NCI-H774 (cell line): ENCODE results near the gene SLC16A5.
A peak's percentile ranks its signal among the peaks of the same experiment; 100 is the strongest.
"Not testable (repeated sequence)": the region's sequence is repeated elsewhere in the genome, so short reads cannot be mapped to it uniquely, and the experiment has no call there.

Experiments
- DNase-seq: peaks from one replicate; lab custom pipeline; 2025; lab: John Stamatoyannopoulos, UW

The SLC16A5 gene, protein sequence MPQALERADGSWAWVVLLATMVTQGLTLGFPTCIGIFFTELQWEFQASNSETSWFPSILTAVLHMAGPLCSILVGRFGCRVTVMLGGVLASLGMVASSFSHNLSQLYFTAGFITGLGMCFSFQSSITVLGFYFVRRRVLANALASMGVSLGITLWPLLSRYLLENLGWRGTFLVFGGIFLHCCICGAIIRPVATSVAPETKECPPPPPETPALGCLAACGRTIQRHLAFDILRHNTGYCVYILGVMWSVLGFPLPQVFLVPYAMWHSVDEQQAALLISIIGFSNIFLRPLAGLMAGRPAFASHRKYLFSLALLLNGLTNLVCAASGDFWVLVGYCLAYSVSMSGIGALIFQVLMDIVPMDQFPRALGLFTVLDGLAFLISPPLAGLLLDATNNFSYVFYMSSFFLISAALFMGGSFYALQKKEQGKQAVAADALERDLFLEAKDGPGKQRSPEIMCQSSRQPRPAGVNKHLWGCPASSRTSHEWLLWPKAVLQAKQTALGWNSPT

DNA sequence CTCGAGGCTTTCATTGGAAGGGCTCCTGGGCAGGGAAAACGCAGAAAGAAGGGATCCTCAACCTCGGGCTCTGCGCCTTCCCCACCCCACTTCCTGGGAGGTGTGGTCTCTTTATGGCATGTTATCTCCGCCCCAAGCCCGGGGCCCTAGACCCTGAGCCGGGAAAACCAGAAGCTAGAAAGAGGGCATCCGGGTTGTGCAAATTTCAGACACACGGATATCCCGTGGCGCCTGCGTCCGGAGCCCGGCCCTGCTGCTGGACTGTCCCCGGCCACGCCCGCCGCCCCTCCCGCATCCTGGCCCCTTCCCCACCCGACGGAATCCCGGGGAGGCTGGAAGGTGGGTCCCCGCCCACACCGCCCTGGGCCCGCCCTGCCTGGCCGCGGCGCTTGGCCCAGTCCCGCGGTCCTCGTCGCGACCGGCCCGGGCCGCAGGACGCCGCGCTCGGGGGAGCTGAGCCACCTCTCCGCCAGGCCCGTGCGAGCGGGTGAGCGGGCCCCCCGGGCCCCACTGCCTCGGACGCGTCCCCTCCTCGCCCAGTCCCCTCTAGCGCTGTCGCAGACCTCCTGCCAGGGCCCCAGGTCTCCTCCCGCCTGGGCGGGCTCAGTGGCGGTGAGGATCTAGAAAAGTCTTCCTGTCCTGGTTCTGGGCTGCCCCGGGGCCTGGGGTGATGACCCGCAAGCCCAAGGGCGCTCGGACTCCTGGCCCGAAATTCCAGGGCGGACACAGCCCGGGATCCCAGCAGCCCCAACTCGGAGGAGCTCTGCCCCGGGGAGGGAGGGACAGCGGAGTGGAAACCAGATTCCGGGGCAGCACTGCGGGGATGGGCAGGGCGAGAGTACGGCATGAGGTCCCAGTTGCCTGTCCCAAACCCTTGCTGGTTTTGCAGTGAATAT lies at the start of gene SLC16A5:
SLC16A5 (plus strand) TSS at position 397 of the 896 bp plus-strand sequence. CDS start 5,683 bp downstream, outside the sequence.
- no peak for DNase-seq

DNA sequence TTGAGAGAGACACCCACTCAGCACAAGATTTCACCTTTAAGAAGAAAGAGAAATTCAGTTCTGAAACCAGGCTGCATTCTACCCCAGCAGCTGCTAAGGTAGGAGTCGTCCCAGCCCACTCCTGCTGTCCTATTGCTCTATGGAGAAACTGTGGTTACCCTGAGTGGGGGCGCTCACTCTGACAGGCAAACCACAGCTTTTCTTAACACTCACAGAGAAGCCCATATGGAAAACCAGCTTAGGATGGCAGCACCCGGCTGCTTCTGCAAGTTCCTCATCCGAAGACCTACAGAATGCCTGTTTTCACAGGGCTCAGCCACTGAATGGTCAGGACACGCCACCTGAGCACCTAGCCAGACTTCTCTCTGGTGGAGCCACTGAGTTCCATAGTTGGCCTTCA lies 48.5 kb upstream of the SLC16A5 start:
- no peak for DNase-seq

DNA sequence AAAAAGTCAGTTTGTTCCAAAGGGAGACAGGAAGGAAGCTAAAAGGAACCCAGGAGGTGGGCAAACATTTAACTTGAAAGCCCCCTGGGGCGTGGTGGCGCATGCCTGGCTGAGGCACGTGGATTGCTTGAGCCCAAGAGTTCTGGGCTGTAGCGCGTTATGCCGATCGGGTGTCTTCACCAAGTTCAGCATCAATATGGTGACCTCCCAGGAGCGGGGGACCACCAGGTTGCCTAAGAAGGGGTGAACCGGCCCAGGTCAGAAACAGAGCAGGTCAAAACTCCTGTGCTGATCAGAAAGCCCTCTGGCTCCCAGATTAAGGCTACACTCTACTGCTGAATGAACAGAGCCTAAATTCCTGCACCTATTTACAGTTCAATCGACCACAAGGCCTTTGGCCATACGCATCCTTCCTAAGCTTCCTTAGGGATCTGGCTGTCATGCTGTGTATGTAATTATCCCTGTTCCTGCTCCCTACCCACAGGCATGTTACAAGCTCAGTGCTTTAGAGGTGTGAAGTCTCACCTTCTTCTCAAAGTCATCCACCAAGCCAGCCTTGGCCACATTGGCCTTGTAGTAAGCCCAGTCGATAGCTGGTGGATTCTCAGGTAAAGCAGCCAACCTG lies 46.0 kb upstream of the SLC16A5 start:
- DNase-seq = no peak

DNA sequence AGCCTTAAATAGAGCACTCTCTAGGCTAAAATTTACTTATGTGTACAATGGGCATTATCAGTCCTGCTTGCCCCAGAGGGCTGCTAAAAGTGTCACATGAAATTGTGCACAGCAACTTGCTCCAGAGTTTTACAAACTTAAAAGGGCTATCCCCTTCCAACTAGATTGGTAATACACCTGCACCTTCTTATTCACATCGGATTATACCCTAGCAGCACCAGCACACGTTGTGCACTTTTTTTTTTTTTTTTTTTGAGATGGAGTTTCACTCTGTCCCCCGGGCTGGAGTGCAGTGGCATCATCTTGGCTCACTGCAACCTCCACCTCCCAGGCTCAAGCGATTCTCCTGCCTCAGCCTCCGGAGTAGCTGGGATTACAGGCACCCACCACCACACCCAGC lies 44.0 kb upstream of the SLC16A5 start:
- not testable (repeated sequence) for DNase-seq

DNA sequence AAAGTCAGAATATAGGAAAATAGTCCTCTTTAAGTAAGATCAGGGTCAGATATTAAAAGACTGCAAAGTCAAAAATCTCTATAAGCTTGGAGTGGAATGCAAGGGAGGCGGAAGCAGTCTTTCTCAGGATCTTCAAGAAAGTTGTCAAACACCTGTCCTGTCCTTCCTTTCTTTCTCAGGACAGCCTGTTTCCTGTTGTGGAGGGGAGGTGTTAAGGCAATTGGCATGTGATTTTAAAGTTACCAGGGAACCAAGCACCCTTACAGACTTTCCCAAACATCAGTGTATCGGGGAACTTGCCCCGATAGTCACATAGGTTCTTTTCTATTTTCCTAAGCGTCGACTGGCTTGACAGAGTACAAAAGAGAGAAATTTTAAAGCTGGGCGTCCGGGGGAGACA lies 43.0 kb upstream of the SLC16A5 start:
- DNase-seq = no peak

DNA sequence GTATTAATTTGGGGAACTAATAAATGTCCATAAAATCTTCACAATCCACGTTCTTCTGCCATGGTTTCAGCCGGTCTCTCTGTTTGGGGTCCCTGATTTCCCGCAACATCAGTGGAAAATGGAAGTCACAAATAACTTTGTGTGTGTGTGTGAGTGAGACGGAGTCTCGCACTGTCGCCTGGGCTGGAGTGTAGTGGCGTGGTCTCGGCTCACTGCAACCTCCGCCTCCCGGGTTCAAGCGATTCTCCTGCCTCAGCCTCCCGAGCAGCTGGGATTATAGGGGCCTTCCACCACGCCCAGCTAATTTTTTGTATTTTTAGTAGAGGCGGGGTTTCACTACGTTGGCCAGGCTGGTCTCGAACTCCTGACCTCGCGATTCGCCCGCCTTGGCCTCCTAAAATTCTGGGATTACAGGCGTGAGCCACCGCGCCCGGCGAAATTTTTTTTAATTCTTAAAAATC lies 41.8 kb upstream of the SLC16A5 start:
- not testable (repeated sequence) for DNase-seq

DNA sequence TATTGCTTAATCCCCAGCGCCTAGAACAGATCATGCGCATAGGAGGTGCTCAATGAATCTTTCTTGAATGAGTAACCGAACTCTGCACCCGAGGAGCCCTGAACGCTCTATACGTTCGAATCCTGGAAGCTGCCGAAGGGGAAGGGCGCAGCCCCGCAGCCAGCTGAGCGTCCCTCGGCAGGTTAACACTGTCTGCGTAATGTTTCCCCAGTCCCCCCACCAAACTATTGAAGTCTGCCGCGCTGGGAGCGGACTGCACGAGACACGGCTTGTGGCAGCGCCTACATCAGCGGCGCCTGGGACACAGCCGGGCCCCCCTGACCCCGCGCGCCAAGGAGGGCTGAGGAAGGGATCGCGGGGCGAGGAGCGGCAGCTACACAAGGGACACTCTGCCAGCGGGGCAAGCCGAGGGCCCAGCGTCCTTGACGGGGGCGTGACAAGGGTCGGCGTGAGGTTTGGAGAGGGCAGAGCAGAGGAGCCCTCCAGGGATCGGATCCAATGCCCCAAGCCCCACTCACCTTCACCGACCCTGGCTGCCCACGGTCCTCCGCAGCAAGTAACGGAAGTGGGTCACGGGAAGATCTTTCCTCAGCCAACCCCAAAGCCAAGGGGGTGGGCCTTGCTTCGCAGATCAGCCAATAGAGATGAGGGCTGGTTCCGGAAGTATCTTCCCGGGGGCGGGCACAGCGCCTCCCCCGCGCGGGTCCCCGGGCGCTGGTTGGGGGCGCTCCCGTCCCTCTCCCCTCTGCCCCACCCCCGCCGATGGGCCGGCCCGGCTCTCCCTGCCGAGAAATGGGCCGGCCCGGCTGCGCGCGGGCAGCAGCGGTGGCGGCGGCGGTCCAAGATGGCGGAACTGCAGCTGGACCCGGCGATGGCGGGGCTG lies 41.1 kb upstream of the SLC16A5 start, which contains the start of the genes ATP5PD and KCTD2:
ATP5PD (minus strand) TSS at position 563 of the 883 bp plus-strand sequence. CDS start 4,319 bp downstream, outside the sequence.
KCTD2 (plus strand) TSS at position 819 of the 883 bp plus-strand sequence; CDS start at position 845, 26 bp downstream.
- peak; percentile 99 for DNase-seq

DNA sequence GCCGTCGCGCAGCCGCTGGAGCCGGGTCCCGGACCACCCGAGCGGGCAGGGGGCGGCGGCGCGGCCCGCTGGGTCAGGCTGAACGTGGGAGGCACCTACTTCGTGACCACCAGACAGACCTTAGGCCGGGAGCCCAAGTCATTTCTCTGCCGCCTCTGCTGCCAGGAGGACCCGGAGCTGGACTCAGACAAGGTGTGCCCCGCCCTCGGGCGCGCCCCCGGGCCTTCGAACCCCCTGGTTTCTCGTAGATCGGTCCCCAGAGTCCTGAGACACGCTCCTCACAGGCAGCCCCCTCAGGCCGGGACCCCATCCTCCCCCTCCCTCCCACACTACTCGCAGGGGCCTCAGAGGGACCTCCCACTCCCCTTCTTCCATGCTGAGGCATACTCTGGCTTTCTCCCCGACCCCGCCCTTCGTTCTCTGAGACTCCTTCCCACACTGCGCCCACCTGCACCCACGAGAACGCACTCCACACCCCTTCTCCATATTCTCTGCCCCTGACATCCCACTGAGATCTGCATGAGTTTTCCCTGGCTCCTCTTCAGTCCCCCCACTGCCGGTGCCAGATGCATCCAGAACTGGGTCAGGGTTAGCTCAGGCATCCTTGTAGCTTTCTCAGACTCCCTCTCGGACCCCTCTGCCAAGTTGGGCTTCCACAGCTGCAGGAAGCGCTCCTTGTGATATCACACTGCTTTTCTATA lies 40.2 kb upstream of the SLC16A5 start:
- DNase-seq = no peak

DNA sequence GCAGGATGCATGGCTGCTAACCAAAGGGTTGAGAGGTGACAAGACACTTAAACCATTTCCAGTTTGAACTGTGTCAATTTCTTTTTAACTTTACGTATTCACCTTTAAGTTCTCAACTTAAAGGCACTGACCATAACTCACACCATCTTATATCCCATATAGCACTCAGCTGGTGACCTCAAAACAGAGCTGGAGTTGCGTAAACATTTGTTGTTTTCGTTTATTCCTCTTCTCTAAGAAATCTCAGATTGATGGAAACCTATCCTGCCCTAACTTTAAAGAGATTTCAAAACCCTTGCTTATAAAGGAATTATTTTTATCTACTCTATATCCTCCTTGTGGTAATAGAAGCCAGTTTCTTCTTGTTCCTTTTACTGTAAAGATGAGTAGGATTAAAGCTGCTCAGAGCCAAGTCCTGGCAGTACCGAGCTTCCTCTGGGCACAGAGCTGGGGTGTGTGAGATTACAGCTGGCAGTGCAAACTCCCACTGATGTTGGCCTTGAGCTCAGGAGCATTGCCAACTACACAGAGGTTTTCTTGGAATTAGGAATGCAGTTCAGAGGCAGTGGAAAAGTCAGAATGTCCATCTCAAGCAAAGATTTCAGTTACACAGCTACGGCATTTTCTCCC lies 39.4 kb upstream of the SLC16A5 start:
- DNase-seq = no peak

DNA sequence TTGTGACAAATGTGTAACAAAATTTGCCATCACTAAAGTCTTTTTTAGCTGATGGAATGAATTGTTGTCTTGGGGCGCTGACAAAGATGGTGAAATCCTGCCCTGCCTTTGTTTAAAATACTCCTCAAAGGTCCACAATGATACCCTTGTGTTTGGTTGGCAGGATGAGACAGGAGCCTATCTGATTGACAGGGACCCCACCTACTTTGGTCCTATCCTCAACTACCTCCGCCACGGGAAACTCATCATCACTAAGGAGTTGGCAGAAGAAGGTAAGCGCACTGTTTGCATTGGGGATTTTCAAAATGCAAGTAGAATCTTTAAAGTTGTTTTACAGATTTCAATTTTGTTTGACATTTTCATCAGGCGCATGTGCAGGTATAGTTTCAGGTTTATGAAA lies 38.7 kb upstream of the SLC16A5 start:
- no peak for DNase-seq

DNA sequence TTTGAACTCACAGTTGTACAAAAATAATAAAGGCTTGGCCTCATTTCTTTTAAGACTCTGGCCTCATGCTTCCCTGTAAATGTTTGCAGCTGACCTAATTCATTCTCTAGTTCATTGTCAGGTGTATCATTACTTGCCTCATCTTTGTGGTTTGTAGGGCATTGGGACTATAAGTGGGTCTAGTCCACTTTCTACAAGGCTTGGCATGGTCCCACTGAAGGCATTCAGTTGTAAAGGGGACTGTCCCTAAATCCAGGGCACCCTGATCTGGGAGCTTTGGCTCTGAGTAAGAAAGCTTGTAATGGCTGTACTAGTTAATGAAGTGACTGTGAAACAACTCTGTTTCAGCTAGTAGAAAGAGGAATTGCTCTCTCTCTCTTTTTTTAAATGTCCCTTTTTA lies 38.0 kb upstream of the SLC16A5 start:
- DNase-seq = no peak

DNA sequence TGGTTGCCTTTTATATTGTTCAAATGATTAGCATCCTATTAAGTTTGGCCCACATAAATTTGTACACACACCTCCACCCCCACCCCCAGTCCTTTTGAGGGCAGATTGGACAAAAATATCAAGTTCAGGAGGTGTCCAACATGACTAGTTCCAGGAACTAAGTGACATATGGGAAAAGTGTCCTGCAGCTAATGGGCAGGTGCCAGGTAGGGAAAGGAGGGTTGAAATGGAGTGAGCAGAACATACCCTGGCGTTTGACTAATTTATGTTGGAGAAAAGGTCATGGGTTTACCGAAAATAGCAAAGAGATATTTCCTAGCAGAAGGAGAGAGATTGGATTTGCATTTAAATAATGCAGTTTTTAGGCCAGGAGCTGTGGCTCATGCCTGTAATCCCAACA lies 35.8 kb upstream of the SLC16A5 start:
- no peak for DNase-seq

DNA sequence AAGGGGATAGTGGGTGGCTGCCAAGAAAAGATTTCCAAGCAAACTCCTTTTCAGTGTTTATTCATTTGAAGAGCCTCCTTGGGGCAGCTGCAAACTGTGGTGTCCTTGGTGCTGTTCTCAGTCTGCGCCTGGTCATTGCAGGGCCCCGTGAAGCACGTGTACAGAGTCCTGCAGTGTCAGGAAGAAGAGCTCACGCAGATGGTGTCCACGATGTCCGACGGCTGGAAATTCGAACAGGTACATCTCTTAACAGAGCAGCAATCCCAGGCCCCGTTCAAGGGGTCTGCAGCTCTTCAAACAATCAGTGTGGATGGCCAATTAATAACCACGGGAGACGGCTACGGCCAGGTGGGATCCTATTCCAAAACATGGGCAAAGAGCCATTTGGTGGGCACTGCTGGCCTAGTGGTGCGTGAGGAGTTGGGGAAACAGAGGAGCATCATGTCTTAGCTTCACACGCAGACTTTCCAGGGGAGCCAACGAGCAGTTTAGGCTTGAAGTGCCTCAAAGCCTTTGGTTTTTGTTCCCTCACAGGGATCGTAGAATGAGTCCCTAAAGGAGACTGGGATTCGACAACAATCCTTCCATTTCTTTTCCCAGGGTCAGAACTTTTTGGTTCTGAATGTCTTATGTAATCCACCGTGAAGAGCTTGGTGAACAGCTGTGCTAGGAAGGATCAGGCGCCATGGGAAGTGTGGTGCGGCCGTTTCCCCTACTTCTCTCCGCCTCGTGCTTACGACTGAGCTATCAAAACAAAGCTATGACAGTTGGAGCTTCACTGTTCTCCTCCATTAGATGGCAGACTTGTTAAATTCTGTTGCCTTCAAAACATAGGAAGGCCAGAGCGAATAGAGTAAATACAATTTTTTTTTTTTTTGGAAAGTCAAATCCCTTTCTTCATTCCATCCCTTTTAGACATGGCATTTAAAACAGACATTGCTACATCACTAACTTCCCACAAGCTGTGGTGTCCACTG lies 28.1 kb upstream of the SLC16A5 start:
- no peak for DNase-seq

DNA sequence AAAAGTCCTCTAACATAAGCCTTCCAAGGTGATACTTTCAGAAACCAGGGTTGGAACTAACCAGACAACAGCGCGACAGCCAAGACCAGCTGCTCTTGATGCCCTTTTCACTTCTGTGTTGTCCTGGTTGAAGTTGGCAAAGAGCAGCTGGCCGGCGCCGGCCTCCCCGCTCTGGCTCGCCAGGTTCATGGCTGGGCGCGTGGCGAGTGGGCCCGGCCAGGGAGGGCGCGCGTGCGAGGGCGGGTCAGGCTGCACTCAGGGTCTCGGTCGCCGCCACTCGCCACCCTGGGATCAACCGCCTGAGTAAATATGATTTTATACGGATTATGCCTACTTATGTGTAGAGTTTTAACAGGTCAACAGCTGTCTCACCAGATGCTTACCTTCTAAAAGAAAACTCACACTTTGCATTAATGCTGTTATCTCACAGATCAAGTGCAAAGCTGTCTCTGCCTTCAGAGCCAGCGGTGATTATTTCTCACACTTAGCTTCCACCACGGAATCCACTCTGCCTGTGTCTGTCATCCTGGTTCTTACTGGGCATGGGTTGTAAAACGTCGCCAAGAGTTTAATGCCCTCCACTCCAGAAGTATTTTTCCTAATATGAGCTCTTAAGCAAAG lies 27.2 kb upstream of the SLC16A5 start:
- DNase-seq = no peak

DNA sequence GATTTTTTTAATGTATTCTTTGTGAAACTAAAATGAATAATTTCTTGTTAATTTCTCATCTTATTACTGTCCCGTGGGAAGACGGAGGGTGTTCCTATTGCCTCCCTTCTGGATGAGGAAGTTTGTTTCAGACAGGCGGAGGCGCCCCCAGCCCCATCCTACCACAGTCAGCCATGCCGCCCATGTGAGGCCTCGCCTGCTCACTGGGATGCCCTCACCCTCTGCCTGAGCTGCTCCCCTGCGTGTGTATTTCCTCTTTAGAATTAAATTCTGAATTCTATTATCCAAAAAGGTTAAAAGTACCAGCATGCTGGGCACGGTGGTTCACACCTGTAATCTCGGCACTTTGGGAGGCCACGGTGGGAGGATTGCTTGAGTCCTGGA lies 26.7 kb upstream of the SLC16A5 start:
- no peak for DNase-seq

DNA sequence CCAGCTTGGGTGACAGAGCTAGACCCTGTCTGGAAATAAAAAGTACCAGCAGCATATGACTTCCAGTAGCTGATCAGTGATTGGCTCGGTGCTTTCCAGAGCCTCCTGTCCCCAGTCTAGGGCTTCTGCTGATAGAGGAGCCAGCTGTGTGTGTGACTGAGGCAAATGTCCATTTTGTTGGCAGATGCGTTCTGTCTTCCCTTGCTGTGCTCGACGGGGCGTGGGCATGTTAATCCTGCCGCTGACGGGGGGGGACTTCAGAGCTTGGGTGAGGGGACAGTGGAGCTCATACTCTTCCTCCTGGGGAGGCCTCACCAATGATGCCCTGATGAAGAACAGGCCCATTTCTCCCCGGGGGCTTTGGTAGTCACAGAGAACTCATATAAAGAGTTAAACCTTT lies 26.1 kb upstream of the SLC16A5 start:
- DNase-seq = no peak

DNA sequence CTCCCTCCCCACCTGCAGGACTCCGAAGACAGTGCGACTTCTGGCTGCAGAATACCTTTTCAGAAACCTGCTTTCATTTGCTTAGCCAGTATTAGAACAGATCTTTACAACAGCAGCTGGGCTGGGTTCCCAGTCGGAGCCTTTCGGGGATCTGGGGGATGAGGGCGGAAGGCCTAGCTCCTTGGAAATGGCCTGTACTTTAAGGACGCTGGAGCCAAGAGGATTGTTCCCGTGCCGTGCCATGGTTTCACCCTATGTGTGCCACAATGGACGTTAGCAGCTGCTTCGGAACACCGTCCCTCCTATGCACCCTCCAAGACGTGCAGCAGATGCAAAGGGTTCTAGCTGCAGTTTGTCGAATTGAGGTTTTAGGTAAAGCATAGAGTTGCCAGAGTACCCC lies 24.6 kb upstream of the SLC16A5 start:
- no peak for DNase-seq

DNA sequence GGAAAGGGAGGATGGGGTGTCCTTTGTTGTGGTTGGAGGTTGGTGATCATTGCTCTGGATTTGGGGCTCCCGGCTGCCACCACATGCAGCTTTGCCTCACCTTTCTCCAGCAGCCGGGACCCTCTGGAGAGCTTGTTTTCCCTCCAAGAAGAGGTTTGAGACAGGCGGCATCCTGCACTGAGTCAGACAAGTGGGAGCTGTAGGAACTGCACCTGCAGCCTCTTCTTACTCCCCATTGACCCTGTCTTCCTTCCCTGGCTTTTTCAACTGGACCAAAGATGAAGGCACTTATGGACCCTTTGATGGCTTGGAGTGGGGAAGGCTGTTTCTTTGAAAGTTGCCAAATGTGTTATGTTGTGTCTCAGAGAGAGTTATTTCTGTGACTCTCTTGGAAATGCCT lies 24.1 kb upstream of the SLC16A5 start:
- DNase-seq = no peak
